Neural progenitor cell (in vitro differentiated cells): Measurements from ENCODE around the gene SESN3. TPM values are rescaled to one million over a fixed set of nuclear protein-coding genes. Genes with fewer than 3 reads are reported as not detected.

Experiments
- DNase-seq: peaks from one replicate; pipeline ENCODE4 v3.0.0-alpha.2; 2016; ENCODE audit warnings: low spot score
- H2AFZ ChIP-seq: fragments of 200-600 bp; sonication (generic); replicated peaks from 2 replicates; pipeline ENCODE4 v1.6.1; 2016; ENCODE audit warnings: antibody characterized with exemption
- H3F3A ChIP-seq: fragments of 200-600 bp; sonication (generic); 2 replicates; pipeline ENCODE4 v1.6.1; 2016; ENCODE audit warnings: antibody characterized with exemption, low read depth
- H3K27ac ChIP-seq: fragments of 200-600 bp; sonication (generic); 2 replicates; pipeline ENCODE4 v1.5.1; 2016; ENCODE audit warnings: mild to moderate bottlenecking
- H3K27me3 ChIP-seq: fragments of 200-600 bp; sonication (generic); 2 replicates; pipeline ENCODE4 v1.6.1; 2016; ENCODE audit warnings: mild to moderate bottlenecking, moderate library complexity
- H3K36me3 ChIP-seq: fragments of 200-600 bp; sonication (generic); 2 replicates; pipeline ENCODE4 v1.5.1; 2016
- H3K4me1 ChIP-seq: fragments of 200-600 bp; sonication (generic); 2 replicates; pipeline ENCODE4 v1.6.1; 2016; ENCODE audit warnings: mixed run types
- H3K4me2 ChIP-seq: fragments of 200-600 bp; sonication (generic); 2 replicates; pipeline ENCODE4 v1.6.1; 2016
- H3K4me3 ChIP-seq: fragments of 200-600 bp; sonication (generic); 2 replicates; pipeline ENCODE4 v1.5.1; 2016
- H3K79me2 ChIP-seq: fragments of 200-600 bp; sonication (generic); 2 replicates; pipeline ENCODE4 v1.6.1; 2016; ENCODE audit warnings: low read depth
- H3K9ac ChIP-seq: fragments of 200-600 bp; sonication (generic); 2 replicates; pipeline ENCODE4 v1.6.1; 2016
- H3K9me3 ChIP-seq: fragments of 200-600 bp; sonication (generic); 2 replicates; pipeline ENCODE4 v1.5.1; 2016; ENCODE audit warnings: low read depth
- H4K20me1 ChIP-seq: fragments of 200-600 bp; sonication (generic); 2 replicates; pipeline ENCODE4 v1.6.1; 2016; ENCODE audit warnings: low read depth
- H3K27ac Mint-ChIP-seq: 3 replicates; pipeline ENCODE4 v1.8.0; 2021; ENCODE audit warnings: mixed read lengths
- H3K27me3 Mint-ChIP-seq: 2 replicates; pipeline ENCODE4 v1.8.0; 2022; ENCODE audit warnings: low read depth, mild to moderate bottlenecking, inconsistent platforms, moderate library complexity, mixed read lengths; ENCODE audit not compliant: insufficient read depth
- H3K36me3 Mint-ChIP-seq: 3 replicates; pipeline ENCODE4 v1.8.0; 2021; ENCODE audit warnings: mixed read lengths
- H3K4me1 Mint-ChIP-seq: 3 replicates; pipeline ENCODE4 v1.8.0; 2021; ENCODE audit warnings: mixed read lengths
- H3K4me3 Mint-ChIP-seq: 3 replicates; pipeline ENCODE4 v1.8.0; 2021; ENCODE audit warnings: mild to moderate bottlenecking, moderate library complexity, mixed read lengths
- H3K9me3 Mint-ChIP-seq: 3 replicates; pipeline ENCODE4 v1.8.0; 2020; ENCODE audit warnings: mixed read lengths
- EZH2 ChIP-seq: fragments of 200-600 bp; sonication (generic); IDR thresholded peaks from 2 replicates; pipeline ENCODE4 v1.6.1; 2017; ENCODE audit warnings: antibody characterized with exemption, mild to moderate bottlenecking, moderate library complexity
- EZH2phosphoT487 ChIP-seq: fragments of 200-600 bp; sonication (generic); IDR thresholded peaks from 2 replicates; pipeline ENCODE4 v1.6.1; 2017; ENCODE audit warnings: antibody characterized with exemption
- total RNA-seq: library from RNA; depleted of rRNA; stranded (reverse); fragments of >200 nt; gene quantifications from 2 replicates; pipeline ENCODE4 v1.2.3, GENCODE V29; 2015; ENCODE audit warnings: low replicate concordance
- TF ChIP-seq, protein P1 (sequence below): fragments of 200-600 bp; sonication (generic); IDR thresholded peaks from 2 replicates; pipeline ENCODE4 v1.5.1; 2017; ENCODE audit warnings: antibody characterized with exemption, mild to moderate bottlenecking

SESN3 gene
- total RNA-seq, 1 donor from 2014 or later: 234 TPM

DNA sequence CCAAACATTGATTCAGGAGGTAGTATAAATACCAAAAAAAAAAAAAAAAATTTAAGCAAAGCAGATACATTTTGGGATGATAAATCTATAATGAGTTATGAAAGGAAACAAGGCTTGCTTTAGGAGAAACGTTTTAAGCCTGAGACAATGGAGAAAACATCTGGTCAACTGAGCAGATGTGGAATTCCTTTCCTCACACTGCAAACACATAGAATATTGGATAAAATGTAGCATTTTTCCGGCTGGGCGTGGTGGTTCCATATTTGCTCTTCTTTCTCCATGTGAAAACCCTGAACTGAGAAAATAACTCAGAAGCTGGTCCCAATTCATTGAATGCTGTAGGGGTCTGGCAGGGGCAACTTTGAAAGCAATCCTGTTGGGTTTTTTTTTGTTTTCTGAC lies 107.4 kb downstream of the SESN3 start:
- Mint-ChIP-seq H3K4me3 (no peak overlapping the region), H3K9me3 (peaks cover 2% of the 10 kb centered on the region), H3K4me1 (peaks cover 4% of the 10 kb centered on the region), H3K27me3 (peaks cover 2% of the 10 kb centered on the region), H3K27ac (no peak overlapping the region), H3K36me3 (peaks cover 2% of the 10 kb centered on the region)
- Histone ChIP-seq H3K9me3 (no peaks in the 10 kb centered on the region), H3K36me3 (no peaks in the 10 kb centered on the region), H3K9ac (no peak overlapping the region), H3F3A (no peaks in the 10 kb centered on the region), H3K27ac (no peak overlapping the region), H4K20me1 (no peaks in the 10 kb centered on the region), H3K4me3 (no peak overlapping the region), H3K4me1 (no peaks in the 10 kb centered on the region), H3K27me3 (no peaks in the 10 kb centered on the region), H3K79me2 (no peaks in the 10 kb centered on the region), H2AFZ (no peak overlapping the region), H3K4me2 (no peak overlapping the region)
- DNase-seq: no peak
- TF ChIP-seq, protein P1, sequence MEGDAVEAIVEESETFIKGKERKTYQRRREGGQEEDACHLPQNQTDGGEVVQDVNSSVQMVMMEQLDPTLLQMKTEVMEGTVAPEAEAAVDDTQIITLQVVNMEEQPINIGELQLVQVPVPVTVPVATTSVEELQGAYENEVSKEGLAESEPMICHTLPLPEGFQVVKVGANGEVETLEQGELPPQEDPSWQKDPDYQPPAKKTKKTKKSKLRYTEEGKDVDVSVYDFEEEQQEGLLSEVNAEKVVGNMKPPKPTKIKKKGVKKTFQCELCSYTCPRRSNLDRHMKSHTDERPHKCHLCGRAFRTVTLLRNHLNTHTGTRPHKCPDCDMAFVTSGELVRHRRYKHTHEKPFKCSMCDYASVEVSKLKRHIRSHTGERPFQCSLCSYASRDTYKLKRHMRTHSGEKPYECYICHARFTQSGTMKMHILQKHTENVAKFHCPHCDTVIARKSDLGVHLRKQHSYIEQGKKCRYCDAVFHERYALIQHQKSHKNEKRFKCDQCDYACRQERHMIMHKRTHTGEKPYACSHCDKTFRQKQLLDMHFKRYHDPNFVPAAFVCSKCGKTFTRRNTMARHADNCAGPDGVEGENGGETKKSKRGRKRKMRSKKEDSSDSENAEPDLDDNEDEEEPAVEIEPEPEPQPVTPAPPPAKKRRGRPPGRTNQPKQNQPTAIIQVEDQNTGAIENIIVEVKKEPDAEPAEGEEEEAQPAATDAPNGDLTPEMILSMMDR: no peak
- TF ChIP-seq EZH2phosphoT487 (no peak), EZH2 (no peak)

DNA sequence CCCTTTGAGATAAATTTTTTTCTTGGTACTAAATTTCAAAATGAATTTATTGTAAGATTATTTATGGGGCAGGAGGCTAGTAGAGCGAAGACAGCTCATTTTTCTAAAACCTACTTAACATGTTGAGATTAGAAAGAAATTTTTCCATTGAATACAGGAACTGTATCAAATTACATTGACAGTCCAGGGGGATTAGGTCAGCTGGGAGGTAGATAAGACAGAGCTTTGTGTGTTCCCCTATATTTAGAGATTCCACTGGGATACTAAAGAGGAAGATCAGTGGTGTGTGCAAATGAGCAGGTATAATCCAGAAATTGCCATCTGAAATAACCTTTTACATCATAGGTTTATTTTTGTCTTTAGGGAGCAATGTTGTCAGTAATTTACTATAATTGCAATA lies 109.3 kb downstream of the SESN3 start:
- H3K36me3 ChIP-seq: no peaks in the 10 kb centered on the region
- no peak overlapping the region for H3K4me2 ChIP-seq
- H3K27me3 ChIP-seq: no peaks in the 10 kb centered on the region
- TF ChIP-seq EZH2phosphoT487 (no peak), EZH2 (no peak)
- TF ChIP-seq, protein P1: no peak
- no peak overlapping the region for H3K9ac ChIP-seq
- no peaks in the 10 kb centered on the region for H3F3A ChIP-seq
- no peak overlapping the region for H3K27ac ChIP-seq
- Mint-ChIP-seq H3K27me3 (peaks cover 2% of the 10 kb centered on the region), H3K4me3 (no peak overlapping the region), H3K9me3 (peaks cover 4% of the 10 kb centered on the region), H3K4me1 (peaks cover 4% of the 10 kb centered on the region), H3K36me3 (no peaks in the 10 kb centered on the region), H3K27ac (no peak overlapping the region)
- H3K9me3 ChIP-seq: no peaks in the 10 kb centered on the region
- H3K4me3 ChIP-seq: no peak overlapping the region
- H4K20me1 ChIP-seq: no peaks in the 10 kb centered on the region
- no peak for DNase-seq
- H3K79me2 ChIP-seq: no peaks in the 10 kb centered on the region
- no peaks in the 10 kb centered on the region for H3K4me1 ChIP-seq
- no peak overlapping the region for H2AFZ ChIP-seq

DNA sequence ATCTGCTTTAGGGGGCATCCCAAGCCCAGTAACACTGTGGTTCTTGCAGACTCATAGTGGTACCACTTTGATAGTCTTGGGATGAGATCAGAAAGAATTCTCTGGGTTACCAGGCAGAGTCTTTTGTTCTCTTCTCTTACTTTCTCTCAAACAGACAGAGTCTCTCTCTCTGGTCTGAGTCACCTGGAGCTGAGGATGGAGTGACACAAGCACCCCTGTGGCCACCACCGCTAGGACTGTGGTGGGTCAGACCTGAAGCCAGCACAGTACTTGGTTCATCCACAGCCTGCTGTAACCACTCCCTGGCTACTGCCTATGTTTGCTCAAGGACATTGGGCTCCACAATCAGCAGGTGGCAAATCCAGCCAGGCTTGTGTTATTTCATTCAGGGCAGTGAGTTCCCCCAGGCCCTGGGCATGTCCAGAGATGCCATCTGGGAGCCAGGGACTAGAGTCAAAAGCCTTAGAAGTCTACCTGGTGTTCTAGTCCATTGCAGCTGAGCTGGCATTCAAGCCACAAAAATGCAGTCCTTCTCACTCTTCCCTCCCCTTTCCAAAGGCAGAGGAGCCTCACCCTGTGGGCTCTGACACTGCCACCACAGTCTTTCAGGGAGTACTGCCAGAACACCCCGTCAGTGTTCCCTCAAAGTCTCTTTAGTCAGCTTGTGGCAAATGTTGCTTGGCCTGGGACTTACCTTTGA lies 111.5 kb downstream of the SESN3 start:
- Mint-ChIP-seq H3K4me3 (no peak overlapping the region), H3K27me3 (no peaks in the 10 kb centered on the region), H3K9me3 (peaks cover 4% of the 10 kb centered on the region), H3K27ac (no peak overlapping the region), H3K4me1 (peaks cover 4% of the 10 kb centered on the region), H3K36me3 (no peaks in the 10 kb centered on the region)
- H3K27me3 ChIP-seq: no peaks in the 10 kb centered on the region
- no peak overlapping the region for H3K4me3 ChIP-seq
- no peaks in the 10 kb centered on the region for H3K4me1 ChIP-seq
- TF ChIP-seq, protein P1: no peak
- TF ChIP-seq EZH2: no peak
- H4K20me1 ChIP-seq: no peaks in the 10 kb centered on the region
- H3K9me3 ChIP-seq: no peaks in the 10 kb centered on the region
- H3F3A ChIP-seq: no peaks in the 10 kb centered on the region
- H3K79me2 ChIP-seq: no peaks in the 10 kb centered on the region
- no peak overlapping the region for H2AFZ ChIP-seq
- DNase-seq: no peak
- no peak overlapping the region for H3K27ac ChIP-seq
- H3K4me2 ChIP-seq: no peak overlapping the region
- no peak overlapping the region for H3K9ac ChIP-seq
- H3K36me3 ChIP-seq: no peaks in the 10 kb centered on the region
